K562 (cell line): ENCODE results near the gene SLC17A9. TPM values are rescaled to one million over a fixed set of nuclear protein-coding genes. Genes with fewer than 3 reads are reported as not detected.

Source experiments
- ATAC-seq: fragments of 200-7000 bp; cut with Tn5 transposase; 3 replicates; pipeline ENCODE4 v1.9.1; 2020; ENCODE audit warnings: moderate library complexity
- BruUV-seq: library from RNA; stranded (reverse); fragments of 400-500 nt; replicated peaks from 2 replicates; lab custom pipeline; 2021; lab: Mats Ljungman, UMichigan
- CTCF ChIA-PET: fragments of 300-600 bp; formaldehyde crosslinking; extraction: SDS; loops from one replicate; lab custom pipeline; 2021; ENCODE audit warnings: low intra/inter-chr PET ratio; lab: Yijun Ruan, JAX
- POLR2A ChIA-PET: fragments of 300-600, 350-650 bp; sonication (Branson Sonifier 250); formaldehyde crosslinking; extraction: SDS; loops from one replicate; lab custom pipeline; 2021; ENCODE audit warnings: antibody characterized with exemption, inconsistent platforms; lab: Yijun Ruan, JAX
- DNase-seq, 4 experiments: peaks; one replicate each; pipeline versions ENCODE4 v3.0.0 to v3.0.0-alpha.2; 2011 to 2018; ENCODE audit warnings: low spot score in 3 of 4, mixed read lengths in 3 of 4; ENCODE audit errors: extremely low read depth in 1 of 4
- FAIRE-seq: peaks from 2 replicates; lab custom pipeline; 2011; peaks lifted over from hg19 to GRCh38; lab: Jason Lieb, UNC
- H2AFZ ChIP-seq: 2 replicates; pipeline ENCODE4 v1.6.0; 2011; ENCODE audit warnings: low read depth, low read length, control low read depth, inconsistent platforms
- H3K27ac ChIP-seq: fragments of 200-600 bp; 3 replicates; pipeline ENCODE4 v1.8.0; 2011; ENCODE audit warnings: low read depth, mild to moderate bottlenecking, control low read depth, inconsistent platforms, low read length, moderate library complexity, mixed read lengths; ENCODE audit errors: extremely low read depth
- H3K27me3 ChIP-seq, 2 experiments: fragments of 300-600 bp in 1 of 2; 2 replicates in 1 of 2; 3 replicates in 1 of 2; pipeline versions ENCODE4 v1.6.0 to v1.8.0; 2011; ENCODE audit warnings: inconsistent platforms in 2 of 2, low read length in 2 of 2, mild to moderate bottlenecking in 1 of 2, mixed read lengths in 1 of 2, moderate library complexity in 1 of 2; ENCODE audit not compliant: control insufficient read depth in 2 of 2, insufficient read depth in 2 of 2
- H3K36me3 ChIP-seq: fragments of 300-600 bp; 3 replicates; pipeline ENCODE4 v1.8.0; 2011; ENCODE audit warnings: mild to moderate bottlenecking, low read length, inconsistent platforms; ENCODE audit not compliant: control insufficient read depth, insufficient read depth
- H3K4me1 ChIP-seq, 2 experiments: fragments of 200-600 bp in 1 of 2; replicated peaks in 1 of 2; 2 replicates in 1 of 2; 3 replicates in 1 of 2; pipeline versions ENCODE4 v1.5.1 to v1.8.0; 2011; ENCODE audit warnings: inconsistent platforms in 2 of 2, low read length in 2 of 2, mild to moderate bottlenecking in 1 of 2, mixed read lengths in 1 of 2, moderate library complexity in 1 of 2; ENCODE audit not compliant: control insufficient read depth in 2 of 2, insufficient read depth in 2 of 2
- H3K4me2 ChIP-seq: 2 replicates; pipeline ENCODE4 v1.6.1; 2011; ENCODE audit warnings: low read length, control low read depth, inconsistent platforms, mixed read lengths; ENCODE audit not compliant: insufficient read depth
- H3K4me3 ChIP-seq: fragments of 200-600 bp; sonication (generic), shearing (Covaris generic); 2 replicates; pipeline ENCODE4 v1.5.1; 2016; ENCODE audit warnings: control low read depth, inconsistent platforms
- H3K79me2 ChIP-seq: fragments of 200-600 bp; 3 replicates; pipeline ENCODE4 v1.8.0; 2011; ENCODE audit warnings: low read length, inconsistent platforms; ENCODE audit not compliant: control insufficient read depth, insufficient read depth
- H3K9ac ChIP-seq, 2 experiments: 2 replicates each; pipeline versions ENCODE4 v1.6.0 to v1.6.1; 2011; ENCODE audit warnings: low read depth in 2 of 2, low read length in 2 of 2, control low read depth in 1 of 2, inconsistent platforms in 1 of 2, mild to moderate bottlenecking in 1 of 2, mixed read lengths in 1 of 2; ENCODE audit not compliant: insufficient read depth in 1 of 2
- H3K9me1 ChIP-seq: one replicate; pipeline ENCODE4 v1.6.0; 2011; ENCODE audit warnings: inconsistent platforms, mild to moderate bottlenecking, low read length, moderate library complexity; ENCODE audit not compliant: control insufficient read depth, insufficient read depth
- H3K9me3 ChIP-seq: replicated peaks from 2 replicates; pipeline ENCODE4 v1.5.1; 2011; ENCODE audit warnings: low read depth, low read length, inconsistent platforms; ENCODE audit not compliant: control insufficient read depth, insufficient read depth
- H4K20me1 ChIP-seq: replicated peaks from 2 replicates; pipeline ENCODE4 v1.6.1; 2011; ENCODE audit warnings: low read length, inconsistent platforms, mixed read lengths; ENCODE audit not compliant: control insufficient read depth, insufficient read depth
- BRD9 ChIP-seq: fragments of 450-650 bp; IDR thresholded peaks from 2 replicates; pipeline ENCODE4 v1.6.1; 2018; ENCODE audit warnings: low read depth; ENCODE audit not compliant: partially characterized antibody
- EP400 ChIP-seq: fragments of 450-650 bp; IDR thresholded peaks from 2 replicates; pipeline ENCODE4 v1.6.1; 2017; ENCODE audit warnings: antibody characterized with exemption, mild to moderate bottlenecking, moderate library complexity
- JUND ChIP-seq, 2 experiments: IDR thresholded peaks; 2 replicates in 1 of 2; 3 replicates in 1 of 2; pipeline ENCODE4 v1.6.1; 2011; ENCODE audit warnings: borderline replicate concordance in 2 of 2, low read depth in 2 of 2, low read length in 2 of 2, improper control_type of control experiment in 1 of 2, missing biosample characterization in 1 of 2, missing genetic modification characterization in 1 of 2, missing genetic modification reagents in 1 of 2
- MECOM ChIP-seq: fragments of 250-450 bp; sonication (Bioruptor Pico); IDR thresholded peaks from 2 replicates; pipeline ENCODE4 v1.8.0; 2022; ENCODE audit warnings: inconsistent platforms
- MEF2A ChIP-seq: IDR thresholded peaks from 2 replicates; pipeline ENCODE4 v1.6.1; 2011; ENCODE audit warnings: low read depth, mild to moderate bottlenecking, low read length, moderate library complexity; ENCODE audit not compliant: control insufficient read depth
- PRPF4 ChIP-seq: fragments of 200-400 bp; formaldehyde crosslinking; IDR thresholded peaks from one replicate; pipeline ENCODE4 v1.6.1; 2017; ENCODE audit warnings: low read length, low read depth, mild to moderate bottlenecking; ENCODE audit not compliant: insufficient read depth, poor library complexity, severe bottlenecking
- PURB ChIP-seq: sonication (generic); formaldehyde crosslinking; IDR thresholded peaks from 2 replicates; pipeline ENCODE4 v1.9.0; 2021; ENCODE audit warnings: low read depth, mild to moderate bottlenecking, missing genetic modification reagents
- SPI1 ChIP-seq: IDR thresholded peaks from 2 replicates; pipeline ENCODE4 v1.6.1; 2011; ENCODE audit warnings: low read depth, low read length, control low read depth, borderline replicate concordance
- SRF ChIP-seq, 2 experiments: fragments of 250-450, 450-650 bp in 1 of 2; sonication (Bioruptor Pico) in 1 of 2; sonication (generic) in 1 of 2; formaldehyde crosslinking; IDR thresholded peaks; 2 replicates each; pipeline versions ENCODE4 v1.5.0 to v1.5.1; 2020 to 2022; ENCODE audit warnings: mild to moderate bottlenecking in 1 of 2, missing genetic modification reagents in 1 of 2
- ZNF239 ChIP-seq: fragments of 250-450 bp; sonication (Bioruptor Pico); IDR thresholded peaks from 2 replicates; pipeline ENCODE4 v1.4.0; 2020; ENCODE audit warnings: mild to moderate bottlenecking
- ZSCAN29 ChIP-seq: fragments of 450-650 bp; IDR thresholded peaks from 2 replicates; pipeline ENCODE4 v1.6.1; 2017
- WGBS: fragments of 100-300 bp; shearing (Covaris generic); methylation state at CpG from one replicate; pipeline ENCODE4 v1.1.6; 2016; ENCODE audit warnings: low coverage, mixed read lengths; ENCODE audit not compliant: insufficient coverage; ENCODE audit errors: missing lambda C conversion rate; 5-methylcytosine and 5-hydroxymethylcytosine counted together
- in situ Hi-C: fragments of 300-500 bp; cut with MboI; formaldehyde crosslinking; loops from 4 replicates; pipeline ENCODE4 v1.15.0; 2018; ENCODE audit warnings: inconsistent platforms, mixed read lengths
- intact Hi-C: fragments of 100-400 bp; cut with micrococcal nuclease; formaldehyde crosslinking; loops from 2 replicates; pipeline ENCODE4 v1.14.2; 2022
- polyA plus RNA-seq, 8 experiments: library from polyadenylated mRNA; depleted of rRNA in 4 of 8; stranded (reverse) in 5 of 8; unstranded in 3 of 8; fragments of >200 nt; fragmentation: Nextera tagmentation in 2 of 8; fragmentation: Illumina TruSeq in 1 of 8; extraction: Ambion mirVana in 2 of 8; extraction: Trizol in 1 of 8; gene quantifications; 2 replicates each; pipeline versions ENCODE4 v1.2.1 to v1.2.3, GENCODE V29; 2011 to 2014; ENCODE audit warnings: inconsistent platforms in 1 of 8, missing spikeins in 1 of 8
- total RNA-seq, 7 experiments: library from RNA; depleted of rRNA in 6 of 7; stranded (reverse); fragments of >200 nt in 6 of 7; fragmentation: Illumina TruSeq in 2 of 7; extraction: Trizol in 2 of 7; gene quantifications; 2 replicates each; pipeline versions ENCODE4 v1.2.1 to v1.2.3, GENCODE V29; 2011 to 2021; ENCODE audit warnings: low replicate concordance in 1 of 7
- TF ChIP-seq, protein P1 (sequence below): fragments of 250-450 bp; sonication (Bioruptor Pico); IDR thresholded peaks from 2 replicates; pipeline ENCODE4 v1.5.0; 2022; ENCODE audit warnings: mild to moderate bottlenecking
- TF ChIP-seq, protein P2 (sequence below): fragments of 450-650 bp; formaldehyde crosslinking; IDR thresholded peaks from 2 replicates; pipeline ENCODE4 v1.4.0; 2020; ENCODE audit warnings: mild to moderate bottlenecking, mixed read lengths

The SLC17A9 gene
- total and polyA plus RNA-seq, 9 of the 15 experiments (the other 6 are each of a cell fraction or from before 2014, with no cell fraction given), result 0.04 to 0.31 TPM; not detected in 7

DNA sequence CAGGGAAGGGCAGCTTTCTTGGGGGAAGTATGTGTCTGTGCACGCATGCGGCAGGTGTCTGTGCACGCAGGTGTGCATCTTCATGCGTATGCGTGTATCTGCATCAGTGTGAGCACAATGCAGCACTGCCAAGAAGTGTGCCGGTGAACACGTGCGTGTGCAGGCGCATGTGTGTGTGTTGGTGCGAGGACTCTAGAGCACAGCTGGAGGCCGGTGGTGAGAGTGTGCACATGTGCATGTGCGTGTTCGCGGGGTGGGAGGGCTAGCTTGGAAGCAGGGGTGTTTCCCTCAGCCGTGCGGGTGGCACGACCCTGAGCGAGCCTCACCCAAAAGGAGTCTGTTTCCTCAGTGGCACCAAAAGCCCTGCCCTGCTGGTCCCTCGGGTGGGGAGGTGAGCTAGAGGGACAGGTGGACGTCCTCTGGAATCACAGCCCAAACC is 7.5 kb downstream of the SLC17A9 start:
- Histone ChIP-seq H3K4me2 (no peak overlapping the region), H3K79me2 (no peaks in the 10 kb centered on the region), H3K9ac (no peak overlapping the region), H4K20me1 (peaks cover 17% of the 10 kb centered on the region), H3K27ac (no peak overlapping the region), H3K36me3 (no peaks in the 10 kb centered on the region), H3K9me1 (no peaks in the 10 kb centered on the region), H2AFZ (no peak overlapping the region), H3K4me3 (no peak overlapping the region), H3K27me3 (peaks cover 60 to 89% of the 10 kb centered on the region in 2 experiments), H3K9me3 (no peaks in the 10 kb centered on the region), H3K4me1 (peaks cover 0 to 58% of the 10 kb centered on the region in 2 experiments; a peak in 2 of 5 replicates)
- CTCF ChIA-PET, result no interaction called here
- no peak for DNase-seq
- WGBS, result 29% methylated on average over 20 of the region's 20 CpGs
- BruUV-seq, result no TSS peak
- in situ Hi-C loops (no loop called here), intact Hi-C loops (no loop called here)
- ATAC-seq, result no peak
- TF ChIP-seq, protein P1, sequence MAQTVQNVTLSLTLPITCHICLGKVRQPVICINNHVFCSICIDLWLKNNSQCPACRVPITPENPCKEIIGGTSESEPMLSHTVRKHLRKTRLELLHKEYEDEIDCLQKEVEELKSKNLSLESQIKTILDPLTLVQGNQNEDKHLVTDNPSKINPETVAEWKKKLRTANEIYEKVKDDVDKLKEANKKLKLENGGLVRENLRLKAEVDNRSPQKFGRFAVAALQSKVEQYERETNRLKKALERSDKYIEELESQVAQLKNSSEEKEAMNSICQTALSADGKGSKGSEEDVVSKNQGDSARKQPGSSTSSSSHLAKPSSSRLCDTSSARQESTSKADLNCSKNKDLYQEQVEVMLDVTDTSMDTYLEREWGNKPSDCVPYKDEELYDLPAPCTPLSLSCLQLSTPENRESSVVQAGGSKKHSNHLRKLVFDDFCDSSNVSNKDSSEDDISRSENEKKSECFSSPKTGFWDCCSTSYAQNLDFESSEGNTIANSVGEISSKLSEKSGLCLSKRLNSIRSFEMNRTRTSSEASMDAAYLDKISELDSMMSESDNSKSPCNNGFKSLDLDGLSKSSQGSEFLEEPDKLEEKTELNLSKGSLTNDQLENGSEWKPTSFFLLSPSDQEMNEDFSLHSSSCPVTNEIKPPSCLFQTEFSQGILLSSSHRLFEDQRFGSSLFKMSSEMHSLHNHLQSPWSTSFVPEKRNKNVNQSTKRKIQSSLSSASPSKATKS (CRISPR knock-in tag), result no peak
- TF ChIP-seq JUND (IDR thresholded peaks at IDR 0.05; ENCODE audit: borderline replicate concordance, low read depth, low read length) (no peak), JUND (tag; IDR thresholded peaks at IDR 0.05; ENCODE audit: borderline replicate concordance, low read depth, low read length) (no peak), SPI1 (no peak), ZSCAN29 (no peak), MEF2A (no peak), MECOM (CRISPR knock-in tag) (no peak), ZNF239 (CRISPR knock-in tag) (no peak), PRPF4 (no peak), BRD9 (no peak), PURB (CRISPR knock-in tag) (no peak), SRF (CRISPR knock-in tag; IDR thresholded peaks at IDR 0.05) (no peak), EP400 (no peak)
- TF ChIP-seq, protein P2, sequence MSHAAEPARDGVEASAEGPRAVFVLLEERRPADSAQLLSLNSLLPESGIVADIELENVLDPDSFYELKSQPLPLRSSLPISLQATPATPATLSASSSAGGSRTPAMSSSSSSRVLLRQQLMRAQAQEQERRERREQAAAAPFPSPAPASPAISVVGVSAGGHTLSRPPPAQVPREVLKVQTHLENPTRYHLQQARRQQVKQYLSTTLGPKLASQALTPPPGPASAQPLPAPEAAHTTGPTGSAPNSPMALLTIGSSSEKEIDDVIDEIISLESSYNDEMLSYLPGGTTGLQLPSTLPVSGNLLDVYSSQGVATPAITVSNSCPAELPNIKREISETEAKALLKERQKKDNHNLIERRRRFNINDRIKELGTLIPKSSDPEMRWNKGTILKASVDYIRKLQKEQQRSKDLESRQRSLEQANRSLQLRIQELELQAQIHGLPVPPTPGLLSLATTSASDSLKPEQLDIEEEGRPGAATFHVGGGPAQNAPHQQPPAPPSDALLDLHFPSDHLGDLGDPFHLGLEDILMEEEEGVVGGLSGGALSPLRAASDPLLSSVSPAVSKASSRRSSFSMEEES (CRISPR knock-in tag), result no peak
- POLR2A ChIA-PET, result interaction anchor here (0.7 to 1.5 kb wide), 2 partner anchors 9 to 523 kb away, joined by 3 to 6 read pairs; no protein-coding TSS in a partner anchor
- FAIRE-seq, result no peak
